ENCODE data around the gene DNMT1.

DNMT1 gene

GRCh38 chr19:10085641-10086590 lies 108.8 kb downstream of the DNMT1 start, which contains the start of gene SHFL:
Gene SHFL (plus strand): TSS chr19:10086317. CDS start chr19:10086428, 111 bp downstream.
- H3K27ac ChIP-seq: no peak within 1 kb of the TSS
- no peak for TF ChIP-seq ZFX (IDR thresholded peaks at IDR 0.05; ENCODE audit: borderline replicate concordance)
- TF ChIP-seq, protein P1, sequence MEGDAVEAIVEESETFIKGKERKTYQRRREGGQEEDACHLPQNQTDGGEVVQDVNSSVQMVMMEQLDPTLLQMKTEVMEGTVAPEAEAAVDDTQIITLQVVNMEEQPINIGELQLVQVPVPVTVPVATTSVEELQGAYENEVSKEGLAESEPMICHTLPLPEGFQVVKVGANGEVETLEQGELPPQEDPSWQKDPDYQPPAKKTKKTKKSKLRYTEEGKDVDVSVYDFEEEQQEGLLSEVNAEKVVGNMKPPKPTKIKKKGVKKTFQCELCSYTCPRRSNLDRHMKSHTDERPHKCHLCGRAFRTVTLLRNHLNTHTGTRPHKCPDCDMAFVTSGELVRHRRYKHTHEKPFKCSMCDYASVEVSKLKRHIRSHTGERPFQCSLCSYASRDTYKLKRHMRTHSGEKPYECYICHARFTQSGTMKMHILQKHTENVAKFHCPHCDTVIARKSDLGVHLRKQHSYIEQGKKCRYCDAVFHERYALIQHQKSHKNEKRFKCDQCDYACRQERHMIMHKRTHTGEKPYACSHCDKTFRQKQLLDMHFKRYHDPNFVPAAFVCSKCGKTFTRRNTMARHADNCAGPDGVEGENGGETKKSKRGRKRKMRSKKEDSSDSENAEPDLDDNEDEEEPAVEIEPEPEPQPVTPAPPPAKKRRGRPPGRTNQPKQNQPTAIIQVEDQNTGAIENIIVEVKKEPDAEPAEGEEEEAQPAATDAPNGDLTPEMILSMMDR (IDR thresholded peaks at IDR 0.05): no peak

GRCh38 chr19:10084803-10085202 lies 110.0 kb downstream of the DNMT1 start:
- H3K27ac ChIP-seq: no peak overlapping the region
- TF ChIP-seq, protein P1 (IDR thresholded peaks at IDR 0.05): no peak
- TF ChIP-seq ZFX (IDR thresholded peaks at IDR 0.05; ENCODE audit: borderline replicate concordance): no peak

- TF ChIP-seq, protein P1 (IDR thresholded peaks at IDR 0.05): no peak
- no peak for TF ChIP-seq ZFX (IDR thresholded peaks at IDR 0.05; ENCODE audit: borderline replicate concordance)
- H3K27ac ChIP-seq: no peak overlapping the region
Measured at GRCh38 chr19:10083911-10084310, 110.8 kb downstream of the DNMT1 start.
